IPS-20b (cell line): ENCODE data around the gene XIAP.
"Not testable (repeated sequence)": the region's sequence is repeated elsewhere in the genome, so short reads cannot be mapped to it uniquely, and the experiment has no call there.

Experiments used
- H3K27ac ChIP-seq: one replicate; pipeline ENCODE4 v1.5.1; 2013; ENCODE audit warnings: low read length
- H3K27me3 ChIP-seq: 2 replicates; pipeline ENCODE4 v1.6.1; 2013; ENCODE audit warnings: mild to moderate bottlenecking, low read length, inconsistent platforms; ENCODE audit not compliant: insufficient read depth
- H3K36me3 ChIP-seq: 2 replicates; pipeline ENCODE4 v1.6.1; 2013; ENCODE audit warnings: low read depth, mild to moderate bottlenecking, inconsistent platforms, low read length, moderate library complexity; ENCODE audit not compliant: insufficient read depth
- H3K4me1 ChIP-seq: 2 replicates; pipeline ENCODE4 v1.6.1; 2013; ENCODE audit warnings: mild to moderate bottlenecking, control low read depth, inconsistent platforms, low read length, moderate library complexity; ENCODE audit not compliant: insufficient read depth
- H3K4me3 ChIP-seq: 2 replicates; pipeline ENCODE4 v1.5.1; 2013; ENCODE audit warnings: mild to moderate bottlenecking, low read length, inconsistent platforms
- H3K9ac ChIP-seq: 2 replicates; pipeline ENCODE4 v1.6.1; 2013; ENCODE audit warnings: low read depth, mild to moderate bottlenecking, inconsistent platforms, low read length, moderate library complexity
- H3K9me3 ChIP-seq: 2 replicates; pipeline ENCODE4 v1.6.1; 2013; ENCODE audit warnings: mild to moderate bottlenecking, low read depth, low read length, inconsistent platforms; ENCODE audit not compliant: insufficient read depth

XIAP gene

DNA sequence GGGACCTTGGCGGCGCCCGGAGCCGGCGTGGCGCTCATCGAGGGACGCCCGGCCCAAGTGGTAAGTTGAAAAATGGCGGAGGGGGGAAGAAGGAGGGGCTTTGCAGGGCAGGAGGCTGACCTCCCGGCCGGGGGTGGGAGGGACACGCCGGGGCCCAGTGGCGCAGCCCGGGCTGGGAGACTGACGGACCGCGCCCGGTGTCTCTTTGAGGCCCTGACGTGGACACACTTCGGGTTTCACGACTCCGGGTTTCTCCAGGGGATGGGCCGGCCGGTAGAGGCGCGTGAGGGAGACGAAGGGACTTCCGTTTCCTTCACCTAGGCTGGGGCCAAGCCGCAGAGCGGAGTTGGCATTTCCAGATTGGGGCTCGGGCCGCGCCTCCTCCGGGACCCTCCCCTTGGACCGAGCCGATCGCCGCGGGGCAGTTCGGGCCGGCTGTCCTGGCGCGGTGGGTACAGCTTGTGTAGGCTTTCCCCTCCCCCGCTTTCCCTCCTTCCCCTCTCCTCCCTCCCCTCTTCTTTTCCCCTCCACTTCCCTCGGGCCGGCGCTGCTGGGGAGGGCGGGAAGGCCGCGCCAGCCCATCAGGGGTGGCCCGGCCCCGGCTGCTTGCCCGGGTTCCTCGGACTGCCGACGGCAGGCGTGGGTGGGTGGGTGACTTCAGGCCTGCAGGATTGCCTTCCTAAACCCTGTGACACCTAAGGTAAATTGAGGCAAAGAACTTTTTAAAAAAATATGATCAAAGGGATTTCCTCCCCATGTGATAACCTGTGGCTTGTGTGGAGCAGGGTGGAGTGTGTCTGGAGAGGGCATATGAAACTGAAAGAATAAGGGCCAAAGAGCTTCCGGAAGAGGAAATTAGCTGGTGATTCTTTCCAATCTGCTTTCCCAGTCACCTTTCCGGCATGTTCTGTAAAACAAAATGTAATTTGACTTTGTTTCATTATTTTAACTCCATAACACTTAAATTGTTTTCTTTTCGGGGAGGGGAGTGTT lies at the start of gene XIAP:
XIAP (plus strand) TSS at position 208 of the 993 bp plus-strand sequence. CDS start 25,610 bp downstream, outside the sequence.
- Histone ChIP-seq H3K27me3 (no peaks in the 10 kb centered on the region), H3K9ac (peak within 1 kb of the TSS; percentile 89), H3K36me3 (no peaks in the 10 kb centered on the region), H3K9me3 (no peaks in the 10 kb centered on the region), H3K4me1 (no peaks in the 10 kb centered on the region; the same call in 1 of the 2 replicates), H3K4me3 (peak within 1 kb of the TSS; percentile 81), H3K27ac (peak within 1 kb of the TSS; percentile 81)

DNA sequence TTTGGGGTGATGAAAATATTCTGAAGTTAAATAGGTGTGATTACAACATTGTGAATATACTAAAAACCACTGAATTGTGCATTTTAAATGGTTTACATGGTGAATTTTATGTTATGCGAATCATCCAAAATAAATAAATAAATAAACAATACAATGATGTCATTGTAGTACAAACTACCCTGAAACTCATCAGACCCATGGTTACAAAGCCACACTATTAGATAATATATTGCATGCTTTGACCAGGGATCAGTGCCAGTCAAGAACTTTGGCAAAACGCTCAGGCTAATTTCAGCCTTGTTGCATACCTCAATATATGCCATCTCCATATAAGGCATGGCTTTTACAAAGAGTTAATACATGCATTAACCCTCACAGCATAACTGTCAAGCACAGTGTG lies 45.5 kb upstream of the XIAP start:
- no peaks in the 10 kb centered on the region for H3K4me1 ChIP-seq
- H3K9me3 ChIP-seq, result no peaks in the 10 kb centered on the region
- no peak overlapping the region for H3K27ac ChIP-seq
- H3K4me3 ChIP-seq, result no peak overlapping the region
- H3K9ac ChIP-seq, result no peak overlapping the region
- H3K27me3 ChIP-seq, result no peaks in the 10 kb centered on the region
- no peaks in the 10 kb centered on the region for H3K36me3 ChIP-seq

DNA sequence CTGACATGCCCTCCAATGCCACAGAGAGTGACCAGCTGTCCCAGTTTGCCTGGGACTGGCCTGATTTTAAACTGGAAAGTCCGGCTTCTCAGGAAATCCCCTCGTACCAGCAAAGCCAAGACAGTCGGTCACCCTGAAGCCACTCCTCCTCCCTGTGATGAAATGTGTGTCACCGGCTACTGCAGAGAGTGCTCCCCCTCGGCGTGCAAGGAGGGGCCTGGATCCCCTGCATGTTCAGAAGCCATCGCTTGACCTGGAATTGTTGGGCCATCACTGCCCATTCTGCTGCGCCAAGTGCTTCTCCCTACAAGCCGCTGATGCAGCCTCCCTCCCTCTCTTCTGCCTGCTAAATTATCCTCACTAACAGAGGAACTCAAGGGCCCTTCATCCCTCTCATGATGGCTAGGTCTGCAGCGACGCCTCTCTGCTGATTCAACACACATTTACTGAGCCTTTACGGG lies 44.9 kb upstream of the XIAP start:
- H3K27ac ChIP-seq, H3K4me3 ChIP-seq, H3K4me1 ChIP-seq, H3K9me3 ChIP-seq, H3K9ac ChIP-seq, H3K27me3 ChIP-seq, H3K36me3 ChIP-seq: not testable (repeated sequence)

DNA sequence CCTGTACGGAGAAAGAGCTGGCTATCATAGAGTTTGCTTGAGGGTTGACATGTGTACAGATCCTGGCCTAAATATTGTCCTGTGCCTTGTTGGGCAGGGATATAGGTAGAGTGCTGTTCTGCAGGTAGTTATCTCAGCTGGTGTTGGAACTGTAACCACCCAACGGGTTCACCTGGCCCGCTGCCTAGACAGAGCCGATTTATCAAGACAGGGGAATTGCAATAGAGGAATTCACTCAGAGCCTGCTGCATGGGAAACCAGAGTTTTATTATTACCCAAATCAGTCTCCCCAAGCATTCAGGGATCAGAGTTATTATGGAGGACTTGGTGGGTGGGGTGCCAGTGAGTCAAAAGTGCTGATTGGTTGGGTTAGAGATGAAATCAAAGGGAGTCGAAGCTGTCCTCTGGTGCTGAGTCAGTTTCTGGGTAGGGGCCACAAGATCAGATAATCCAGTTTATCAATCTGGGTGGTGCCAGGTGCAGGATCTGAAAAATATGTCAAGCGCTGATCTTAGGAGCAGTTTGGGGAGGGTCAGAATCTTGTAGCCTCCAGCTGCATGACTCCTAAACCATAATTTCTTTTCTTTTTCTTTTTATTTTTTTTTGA lies 42.5 kb upstream of the XIAP start:
- Histone ChIP-seq H3K9ac (no peak overlapping the region), H3K27me3 (no peaks in the 10 kb centered on the region), H3K4me3 (no peak overlapping the region), H3K36me3 (no peaks in the 10 kb centered on the region), H3K27ac (no peak overlapping the region), H3K4me1 (no peaks in the 10 kb centered on the region), H3K9me3 (no peaks in the 10 kb centered on the region)

DNA sequence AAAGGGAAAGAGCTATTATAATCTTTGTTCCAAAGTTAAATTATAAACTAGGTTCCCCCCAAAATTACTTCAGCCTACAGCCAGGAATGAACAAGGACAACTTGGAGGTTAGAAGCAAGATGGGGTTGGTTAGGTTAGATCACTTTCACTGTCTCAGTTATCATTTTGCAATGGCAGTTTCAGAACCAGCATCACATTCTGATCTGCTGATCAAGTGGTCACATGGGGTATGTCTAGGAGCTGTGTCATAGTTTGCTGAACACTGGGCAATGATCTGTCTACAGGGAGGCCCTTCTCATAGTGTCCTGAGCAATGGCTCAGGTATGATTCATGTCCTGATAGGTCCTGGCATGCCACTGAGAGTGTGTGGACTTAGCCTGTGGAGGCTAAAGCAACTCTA lies 41.6 kb upstream of the XIAP start:
- Histone ChIP-seq H3K36me3 (no peaks in the 10 kb centered on the region), H3K4me3 (no peak overlapping the region), H3K27me3 (no peaks in the 10 kb centered on the region), H3K27ac (no peak overlapping the region), H3K4me1 (no peaks in the 10 kb centered on the region), H3K9ac (no peak overlapping the region), H3K9me3 (no peaks in the 10 kb centered on the region)

DNA sequence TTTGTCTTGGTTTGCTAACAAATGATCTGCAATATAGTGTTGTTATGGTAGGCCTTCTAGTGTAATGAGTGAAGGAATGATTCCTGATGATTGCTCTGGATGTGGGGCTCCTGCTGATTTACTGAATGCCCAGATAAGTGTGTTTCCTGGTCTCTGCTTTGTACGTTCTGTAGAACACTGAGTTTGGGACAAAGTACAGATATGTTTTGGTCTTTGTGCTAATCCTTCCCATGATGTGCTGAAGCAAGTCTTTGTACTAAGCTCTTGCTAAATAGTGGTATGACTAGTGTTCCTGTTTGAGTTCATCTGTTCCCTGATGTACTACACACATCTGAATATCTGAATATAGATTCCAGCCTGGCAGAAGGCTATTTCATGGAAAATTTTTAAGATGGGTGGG lies 36.9 kb upstream of the XIAP start:
- Histone ChIP-seq H3K9me3 (no peaks in the 10 kb centered on the region), H3K4me1 (peaks cover 5% of the 10 kb centered on the region; the same call in 1 of the 2 replicates), H3K4me3 (no peak overlapping the region), H3K27me3 (no peaks in the 10 kb centered on the region), H3K27ac (no peak overlapping the region), H3K36me3 (no peaks in the 10 kb centered on the region), H3K9ac (no peak overlapping the region)

DNA sequence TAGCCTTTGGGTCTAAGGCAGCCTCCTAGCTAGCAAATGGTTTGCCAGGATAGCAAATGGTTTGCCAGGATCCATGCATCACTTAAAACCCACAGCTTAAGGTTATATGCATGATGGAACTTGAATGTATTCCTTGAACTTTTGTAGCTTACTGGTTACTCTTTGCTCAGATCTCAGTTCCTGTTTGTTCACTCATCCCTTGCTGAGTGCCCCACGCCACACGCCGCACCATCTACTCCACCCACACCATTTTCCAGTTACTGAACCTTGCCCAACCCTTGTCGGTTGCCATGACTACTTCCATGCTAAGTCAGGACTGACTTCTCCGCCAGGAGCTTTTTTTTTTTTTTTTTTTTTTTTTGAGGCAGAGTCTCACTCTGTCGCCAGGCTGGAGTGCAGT lies 29.5 kb upstream of the XIAP start:
- Histone ChIP-seq H3K36me3 (no peaks in the 10 kb centered on the region), H3K4me1 (peaks cover 3% of the 10 kb centered on the region; the same call in 1 of the 2 replicates), H3K9ac (no peak overlapping the region), H3K27me3 (no peaks in the 10 kb centered on the region), H3K4me3 (no peak overlapping the region), H3K27ac (no peak overlapping the region), H3K9me3 (no peaks in the 10 kb centered on the region)

DNA sequence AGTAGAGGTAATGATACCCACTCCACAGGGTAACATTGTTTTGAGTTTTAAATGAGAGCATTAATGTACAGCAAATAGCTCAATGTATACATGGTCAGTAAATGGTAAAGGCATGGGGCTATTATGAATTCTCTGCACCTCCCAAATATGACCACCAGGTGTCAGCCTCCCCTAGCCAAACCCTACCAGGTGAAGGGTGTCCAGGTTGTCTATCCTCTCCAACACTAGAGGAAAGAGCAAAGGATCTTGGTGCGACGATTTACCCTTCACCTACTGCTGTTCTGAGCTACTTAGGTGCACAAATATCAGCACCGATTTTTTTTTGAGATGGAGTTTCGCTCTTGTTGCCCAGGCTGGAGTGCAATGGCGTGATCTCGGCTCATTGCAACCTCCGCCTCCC lies 26.5 kb upstream of the XIAP start:
- Histone ChIP-seq H3K36me3 (no peaks in the 10 kb centered on the region), H3K4me1 (no peaks in the 10 kb centered on the region), H3K4me3 (no peak overlapping the region), H3K27ac (no peak overlapping the region), H3K9me3 (no peaks in the 10 kb centered on the region), H3K9ac (no peak overlapping the region), H3K27me3 (no peaks in the 10 kb centered on the region)

DNA sequence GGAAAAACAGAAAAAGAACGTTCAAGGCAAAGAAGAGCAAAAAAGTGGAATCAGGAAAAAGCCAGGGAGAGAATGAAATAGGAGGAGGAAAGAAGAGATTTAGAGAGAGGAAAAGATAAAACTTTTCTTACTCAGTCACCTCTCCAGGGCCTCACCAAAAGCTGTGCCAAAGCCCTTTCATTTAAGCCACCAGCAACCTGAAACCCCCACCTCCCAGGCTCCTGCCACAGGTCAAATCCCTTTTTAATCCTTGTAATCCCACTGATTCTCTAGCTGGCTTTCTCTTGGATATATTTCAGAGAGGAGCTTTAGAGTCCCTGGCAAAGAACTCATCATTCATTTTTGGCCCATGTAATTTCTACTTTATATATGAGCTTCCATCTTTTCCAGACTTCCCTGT lies 25.7 kb upstream of the XIAP start:
- no peak overlapping the region for H3K4me3 ChIP-seq
- no peaks in the 10 kb centered on the region for H3K4me1 ChIP-seq
- H3K36me3 ChIP-seq, result no peaks in the 10 kb centered on the region
- H3K27me3 ChIP-seq, result no peaks in the 10 kb centered on the region
- no peak overlapping the region for H3K9ac ChIP-seq
- no peaks in the 10 kb centered on the region for H3K9me3 ChIP-seq
- H3K27ac ChIP-seq, result no peak overlapping the region

DNA sequence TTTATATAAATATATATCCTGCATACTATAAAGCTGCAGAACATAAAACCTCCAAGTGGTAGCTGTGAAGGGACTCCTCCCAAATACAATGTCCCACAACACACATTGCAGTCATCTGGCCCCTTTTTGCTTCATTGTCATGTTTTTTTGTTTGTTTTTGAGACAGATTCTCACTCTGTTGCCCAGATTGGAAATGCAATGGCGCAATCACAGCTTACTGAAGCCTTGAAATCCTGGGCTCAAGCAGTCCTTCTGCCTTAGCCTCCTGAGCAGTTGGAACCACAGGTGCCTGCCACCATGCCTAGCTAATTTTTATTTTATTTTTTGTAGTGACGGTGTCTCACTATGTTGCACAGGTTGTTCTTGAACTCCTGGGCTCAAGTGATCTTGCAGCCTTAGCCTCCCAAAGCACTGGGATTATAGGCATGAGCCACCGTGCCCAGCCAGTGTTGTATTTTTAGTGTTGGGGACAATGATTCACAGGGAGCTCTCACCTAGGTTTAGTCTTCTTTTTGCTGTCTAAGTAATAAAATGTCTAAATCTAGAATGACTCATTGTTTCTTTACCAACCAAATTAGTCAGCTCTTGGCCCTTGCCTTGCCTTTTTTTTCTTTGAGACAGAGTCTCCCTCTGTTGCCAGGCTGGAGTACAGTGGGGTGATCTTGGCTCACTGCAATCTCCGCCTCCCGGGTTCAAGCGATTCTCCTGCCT lies 24.0 kb upstream of the XIAP start:
- Histone ChIP-seq H3K4me1 (no peaks in the 10 kb centered on the region), H3K9me3 (no peaks in the 10 kb centered on the region), H3K36me3 (no peaks in the 10 kb centered on the region), H3K27ac (no peak overlapping the region), H3K4me3 (no peak overlapping the region), H3K27me3 (no peaks in the 10 kb centered on the region), H3K9ac (no peak overlapping the region)

DNA sequence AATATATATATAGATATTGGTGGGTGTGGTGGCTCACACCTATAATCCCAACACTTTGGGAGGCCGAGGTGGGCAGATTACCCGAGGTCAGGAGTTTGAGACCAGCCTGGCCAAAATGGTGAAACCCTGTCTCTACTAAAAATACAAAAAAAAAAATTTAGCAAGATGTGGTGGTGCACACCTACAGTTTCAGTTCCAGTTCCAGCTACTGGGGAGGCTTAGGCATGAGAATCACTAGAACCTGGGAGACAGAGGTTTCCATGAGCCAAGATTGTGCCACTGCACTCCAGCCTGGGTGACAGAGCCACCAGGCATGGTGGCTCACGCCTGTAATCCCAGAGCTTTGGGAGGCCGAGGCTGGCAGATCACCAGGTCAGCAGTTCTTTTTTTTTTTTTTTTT lies 14.7 kb upstream of the XIAP start:
- not testable (repeated sequence) for H3K4me3 ChIP-seq, H3K27me3 ChIP-seq, H3K9me3 ChIP-seq, H3K9ac ChIP-seq, H3K4me1 ChIP-seq, H3K36me3 ChIP-seq, H3K27ac ChIP-seq
